CD14-positive monocyte (primary cell): ENCODE results near the gene CPB2. TPM values are rescaled to one million over a fixed set of nuclear protein-coding genes. Genes with fewer than 3 reads are reported as not detected.
A peak's percentile ranks its signal among the peaks of the same experiment; 100 is the strongest.

Experiments
- DNase-seq, 3 donors: peaks; one replicate each; pipeline ENCODE4 v3.0.0-alpha.2; 2011 to 2022
- H2AFZ ChIP-seq: 2 replicates; pipeline ENCODE4 v1.6.0; 2012; ENCODE audit warnings: mild to moderate bottlenecking, low read depth, low read length, inconsistent platforms; ENCODE audit not compliant: insufficient read depth, poor library complexity, severe bottlenecking
- H3K27ac ChIP-seq, 2 donors: 1 replicate in 1 of 2; 2 replicates in 1 of 2; pipeline ENCODE4 v1.5.1; 2012 to 2013; ENCODE audit warnings: low read length in 2 of 2, control low read depth in 1 of 2, inconsistent platforms in 1 of 2, low read depth in 1 of 2, mild to moderate bottlenecking in 1 of 2
- H3K27me3 ChIP-seq, 2 donors: one replicate each; pipeline versions ENCODE4 v1.6.0 to v1.6.1; 2011 to 2013; ENCODE audit warnings: low read length in 2 of 2; ENCODE audit not compliant: control insufficient read depth in 2 of 2, insufficient read depth in 2 of 2
- H3K36me3 ChIP-seq, 2 donors: replicated peaks in 1 of 2; 1 replicate in 1 of 2; 2 replicates in 1 of 2; pipeline versions ENCODE4 v1.5.1 to v1.6.1; 2012 to 2013; ENCODE audit warnings: low read length in 2 of 2, control low read depth in 1 of 2, inconsistent platforms in 1 of 2, mild to moderate bottlenecking in 1 of 2; ENCODE audit not compliant: insufficient read depth in 2 of 2, control insufficient read depth in 1 of 2
- H3K4me1 ChIP-seq, 2 donors: 1 replicate in 1 of 2; 2 replicates in 1 of 2; pipeline versions ENCODE4 v1.5.1 to v1.6.1; 2012 to 2013; ENCODE audit warnings: low read length in 2 of 2, control low read depth in 1 of 2, inconsistent platforms in 1 of 2, mild to moderate bottlenecking in 1 of 2, moderate library complexity in 1 of 2; ENCODE audit not compliant: insufficient read depth in 2 of 2, control insufficient read depth in 1 of 2
- H3K4me2 ChIP-seq: replicated peaks from 2 replicates; pipeline ENCODE3; 2012; ENCODE audit warnings: low read length, moderate library complexity, mild to moderate bottlenecking; ENCODE audit not compliant: poor library complexity, severe bottlenecking; ENCODE audit errors: extremely low read depth
- H3K4me3 ChIP-seq, 3 experiments: fragments of 200-600 bp in 1 of 3; sonication (generic) in 1 of 3; replicated peaks in 1 of 3; 1 replicate in 2 of 3; 2 replicates in 1 of 3; pipeline ENCODE4 v1.5.1; 2011 to 2013; ENCODE audit warnings: low read length in 3 of 3, mild to moderate bottlenecking in 3 of 3, control low read depth in 2 of 3, low read depth in 2 of 3, inconsistent platforms in 1 of 3, moderate library complexity in 1 of 3
- H3K79me2 ChIP-seq: 2 replicates; pipeline ENCODE4 v1.6.0; 2012; ENCODE audit warnings: mild to moderate bottlenecking, control low read depth, inconsistent platforms, low read length, moderate library complexity; ENCODE audit not compliant: insufficient read depth
- H3K9ac ChIP-seq: 2 replicates; pipeline ENCODE4 v1.6.0; 2017; ENCODE audit warnings: low read length, mild to moderate bottlenecking; ENCODE audit not compliant: insufficient read depth, poor library complexity, severe bottlenecking
- H3K9me3 ChIP-seq, 2 donors: replicated peaks in 1 of 2; 1 replicate in 1 of 2; 2 replicates in 1 of 2; pipeline versions ENCODE4 v1.5.1 to v1.6.1; 2012 to 2013; ENCODE audit warnings: low read length in 2 of 2, control low read depth in 1 of 2; ENCODE audit not compliant: control insufficient read depth in 1 of 2, insufficient read depth in 1 of 2
- H4K20me1 ChIP-seq: 2 replicates; pipeline ENCODE4 v1.6.0; 2012; ENCODE audit warnings: mild to moderate bottlenecking, low read length, control low read depth, moderate library complexity; ENCODE audit not compliant: insufficient read depth
- H3K27ac Mint-ChIP-seq, 7 donors: one replicate each; pipeline ENCODE4 v1.8.0; 2020; ENCODE audit warnings: mild to moderate bottlenecking in 7 of 7, mixed read lengths in 7 of 7, moderate library complexity in 6 of 7, inconsistent platforms in 2 of 7
- H3K27me3 Mint-ChIP-seq, 3 donors: one replicate each; pipeline ENCODE4 v1.8.0; 2021 to 2022; ENCODE audit warnings: low read depth in 3 of 3, mild to moderate bottlenecking in 3 of 3, mixed read lengths in 3 of 3, moderate library complexity in 3 of 3, inconsistent platforms in 1 of 3
- H3K36me3 Mint-ChIP-seq, 2 donors: one replicate each; pipeline ENCODE4 v1.8.0; 2020; ENCODE audit warnings: mixed read lengths in 2 of 2, inconsistent platforms in 1 of 2, mild to moderate bottlenecking in 1 of 2
- H3K4me1 Mint-ChIP-seq: one replicate; pipeline ENCODE4 v1.8.0; 2020; ENCODE audit warnings: mild to moderate bottlenecking, mixed read lengths
- H3K4me3 Mint-ChIP-seq, 2 donors: one replicate each; pipeline ENCODE4 v1.8.0; 2020; ENCODE audit warnings: mild to moderate bottlenecking in 2 of 2, mixed read lengths in 2 of 2, moderate library complexity in 1 of 2
- H3K9me3 Mint-ChIP-seq, 7 donors: one replicate each; pipeline ENCODE4 v1.8.0; 2020 to 2022; ENCODE audit warnings: mixed read lengths in 7 of 7, mild to moderate bottlenecking in 6 of 7, moderate library complexity in 6 of 7, inconsistent platforms in 2 of 7
- CTCF ChIP-seq: fragments of 200-600 bp; IDR thresholded peaks from one replicate; pipeline ENCODE4 v1.8.0; 2022; ENCODE audit warnings: antibody characterized with exemption, mild to moderate bottlenecking
- whole genome bisulfite sequencing: methylation state at CpG from one replicate; pipeline ENCODE4 v1.1.5; 2013; ENCODE audit warnings: missing lambda C conversion rate; ENCODE audit not compliant: insufficient coverage; 5-methylcytosine and 5-hydroxymethylcytosine counted together
- intact Hi-C, 2 donors: fragments of 100-400 bp; cut with micrococcal nuclease; formaldehyde crosslinking; loops; one replicate each; pipeline versions ENCODE4 v1.15.0 to v1.15.1; 2023
- polyA plus RNA-seq, 3 donors: library from polyadenylated mRNA; depleted of rRNA in 1 of 3; unstranded in 2 of 3; stranded (reverse) in 1 of 3; fragments of 300-500 nt in 2 of 3; fragments of >200 nt in 1 of 3; fragmentation: Illumina TruSeq in 2 of 3; gene quantifications; 1 replicate in 2 of 3; 2 replicates in 1 of 3; pipeline ENCODE4 v1.2.3, GENCODE V29; 2012 to 2021

The CPB2 gene
- polyA plus RNA-seq, 3 donors = 0.15 to 0.18 TPM; not detected in 1

- no peak for DNase-seq
- H3K36me3 Mint-ChIP-seq = no peaks in the 10 kb centered on the region
- H3K9me3 ChIP-seq = no peaks in the 10 kb centered on the region
- no peak overlapping the region for H3K27ac ChIP-seq
- no peak overlapping the region for H2AFZ ChIP-seq
- H3K27me3 Mint-ChIP-seq = peaks cover 5 to 8% (median 5%) of the 10 kb centered on the region in 3 donors
- H3K4me2 ChIP-seq = no peak overlapping the region
- H3K27me3 ChIP-seq = peaks cover 6 to 10% of the 10 kb centered on the region in 2 donors
- H3K9me3 Mint-ChIP-seq = peaks cover 0 to 2% (median 0%) of the 10 kb centered on the region in 7 donors
- H4K20me1 ChIP-seq = no peaks in the 10 kb centered on the region
- TF ChIP-seq CTCF = no peak
- peaks cover 9% of the 10 kb centered on the region in 2 donors for H3K4me1 ChIP-seq
- H3K4me3 ChIP-seq = no peak overlapping the region
- H3K36me3 ChIP-seq = no peaks in the 10 kb centered on the region
- H3K79me2 ChIP-seq = no peaks in the 10 kb centered on the region
- peaks cover 8% of the 10 kb centered on the region for H3K4me1 Mint-ChIP-seq
- H3K9ac ChIP-seq = no peak overlapping the region
- intact Hi-C loops = loop anchor here in 1 of 2 donors (10.0 kb wide), 1 partner anchor 67 kb away; no protein-coding TSS in a partner anchor
- no CpG with 5 or more reads among the region's 5 CpGs for WGBS
- no peak overlapping the region for H3K4me3 Mint-ChIP-seq
- H3K27ac Mint-ChIP-seq = no peak overlapping the region
Measured at GRCh38 chr13:46057256-46058015, 47.4 kb downstream of the CPB2 start.

- Histone ChIP-seq H3K9ac (peak overlapping the region; percentile 93), H4K20me1 (no peaks in the 10 kb centered on the region), H3K4me2 (peak overlapping the region; percentile 83), H3K27ac (peak overlapping the region in 1 of 2 donors; percentile 96), H2AFZ (peak overlapping the region; percentile 92), H3K9me3 (no peaks in the 10 kb centered on the region), H3K27me3 (peaks cover 6 to 10% of the 10 kb centered on the region in 2 donors), H3K36me3 (no peaks in the 10 kb centered on the region), H3K79me2 (peaks cover 37% of the 10 kb centered on the region), H3K4me3 (peak overlapping the region; percentile 60 to 82 (median 82)), H3K4me1 (peaks cover 21 to 28% of the 10 kb centered on the region in 2 donors)
- DNase-seq = no peak
- H3K36me3 Mint-ChIP-seq = peaks cover 3 to 5% of the 10 kb centered on the region in 2 donors
- H3K4me3 Mint-ChIP-seq = peak overlapping the region; percentile 90 to 94
- H3K27me3 Mint-ChIP-seq = peaks cover 3 to 8% (median 5%) of the 10 kb centered on the region in 3 donors
- peaks cover 27% of the 10 kb centered on the region for H3K4me1 Mint-ChIP-seq
- no peak for TF ChIP-seq CTCF
- WGBS = 8% methylated on average over 5 of the region's 18 CpGs
- peaks cover 0 to 4% (median 2%) of the 10 kb centered on the region in 7 donors for H3K9me3 Mint-ChIP-seq
- peak overlapping the region; percentile 98 to 99 (median 99) for H3K27ac Mint-ChIP-seq
- intact Hi-C loops = loop anchor here (5.0 to 10.0 kb wide), 2 partner anchors 71 to 74 kb away; no protein-coding TSS in a partner anchor
Measured at GRCh38 chr13:46053162-46054012, 51.4 kb downstream of the CPB2 start.
